Inflammatory macrophage (primary cell): ENCODE measurements around the gene HOXB1.
A peak's percentile ranks its signal among the peaks of the same experiment; 100 is the strongest.

Experiments
- DNase-seq, 2 donors: peaks; one replicate each; pipeline ENCODE4 v3.0.0-alpha.2; 2020 to 2022
- total RNA-seq, 18 experiments: gene quantifications; one replicate each; lab custom pipeline; 2026; ENCODE audit warnings: mixed read lengths in 6 of 18, inconsistent platforms in 2 of 18; lab: John Stamatoyannopoulos, UW

The HOXB1 gene
- total RNA-seq, result 0 to 0.03 (median 0) reads per million in 18 experiments

DNA sequence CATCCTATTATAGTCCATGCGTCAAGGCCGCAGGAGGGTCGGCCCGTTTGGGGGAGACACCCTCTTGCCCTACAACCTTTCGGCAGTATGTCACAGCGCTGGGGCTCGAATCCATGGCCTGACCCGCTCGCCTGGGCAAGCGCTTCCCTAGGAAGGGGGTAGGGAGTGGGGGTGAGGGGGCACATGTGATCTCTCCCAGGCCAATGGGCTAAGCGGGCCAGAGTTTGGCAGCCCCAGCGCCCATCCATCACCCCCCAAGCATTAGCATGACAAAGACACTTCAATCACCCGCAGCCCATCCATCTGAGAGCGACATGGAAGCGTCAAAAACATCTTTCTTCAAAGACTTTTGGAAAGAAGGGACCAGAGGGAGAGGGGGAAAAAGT, at the start of gene HOXB1:
Gene HOXB1 (minus strand): TSS at position 125 of the 386 bp plus-strand sequence. CDS start 107 bp downstream, at position 18.
- no peak for DNase-seq

DNA sequence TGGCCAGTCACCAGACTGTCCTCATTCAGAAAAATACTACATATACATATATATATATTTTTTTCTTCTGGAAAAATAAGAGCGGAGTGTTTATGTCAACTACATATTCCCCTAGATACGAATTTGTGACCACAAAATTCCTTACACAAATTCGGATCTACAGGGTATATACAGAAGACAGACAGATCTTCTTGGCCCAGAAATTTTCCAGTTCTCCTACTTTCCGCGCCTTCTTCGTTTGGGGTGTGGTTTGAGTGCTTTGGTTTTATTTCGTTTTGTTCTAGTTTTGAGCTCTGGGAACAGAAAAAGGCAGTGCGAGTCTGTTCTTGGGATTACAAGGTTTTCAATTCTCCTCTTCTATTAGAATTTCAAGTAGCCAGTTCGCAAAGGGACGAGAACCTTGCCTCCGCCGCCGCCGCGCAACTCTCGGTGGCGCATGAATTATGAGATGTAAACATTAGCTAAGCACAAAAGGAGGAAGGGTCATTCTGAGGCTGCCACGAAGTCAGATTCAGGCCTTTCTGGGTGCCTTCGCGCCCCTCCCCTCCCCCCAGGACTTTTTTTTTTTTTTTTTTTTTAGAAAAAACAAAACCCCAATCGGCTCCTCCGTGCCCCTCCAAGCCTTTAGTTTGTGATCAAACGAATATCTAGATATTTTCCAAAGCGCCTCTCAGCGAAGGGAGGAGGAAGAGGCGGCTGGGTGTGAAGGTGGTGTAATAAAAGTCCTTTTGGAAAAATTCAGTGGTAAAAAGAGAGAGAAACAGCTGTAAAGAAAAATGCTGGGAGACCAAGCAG, 49.1 kb upstream of the HOXB1 start:
- DNase-seq, result no peak

DNA sequence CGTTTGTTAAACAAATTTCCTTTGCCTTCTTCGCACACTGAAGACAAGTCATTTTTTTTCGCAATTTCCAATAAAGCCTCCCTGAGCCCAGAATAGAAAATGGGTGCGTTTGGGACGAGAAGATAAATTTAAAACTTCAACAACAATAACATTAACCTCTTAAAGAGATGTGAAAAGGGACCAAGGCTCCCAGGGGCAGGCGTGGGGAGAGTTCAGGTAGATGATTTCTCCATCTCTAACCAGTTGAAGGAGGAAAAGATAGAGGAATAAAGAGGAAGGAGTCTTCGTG, 48.6 kb upstream of the HOXB1 start:
- no peak for DNase-seq

DNA sequence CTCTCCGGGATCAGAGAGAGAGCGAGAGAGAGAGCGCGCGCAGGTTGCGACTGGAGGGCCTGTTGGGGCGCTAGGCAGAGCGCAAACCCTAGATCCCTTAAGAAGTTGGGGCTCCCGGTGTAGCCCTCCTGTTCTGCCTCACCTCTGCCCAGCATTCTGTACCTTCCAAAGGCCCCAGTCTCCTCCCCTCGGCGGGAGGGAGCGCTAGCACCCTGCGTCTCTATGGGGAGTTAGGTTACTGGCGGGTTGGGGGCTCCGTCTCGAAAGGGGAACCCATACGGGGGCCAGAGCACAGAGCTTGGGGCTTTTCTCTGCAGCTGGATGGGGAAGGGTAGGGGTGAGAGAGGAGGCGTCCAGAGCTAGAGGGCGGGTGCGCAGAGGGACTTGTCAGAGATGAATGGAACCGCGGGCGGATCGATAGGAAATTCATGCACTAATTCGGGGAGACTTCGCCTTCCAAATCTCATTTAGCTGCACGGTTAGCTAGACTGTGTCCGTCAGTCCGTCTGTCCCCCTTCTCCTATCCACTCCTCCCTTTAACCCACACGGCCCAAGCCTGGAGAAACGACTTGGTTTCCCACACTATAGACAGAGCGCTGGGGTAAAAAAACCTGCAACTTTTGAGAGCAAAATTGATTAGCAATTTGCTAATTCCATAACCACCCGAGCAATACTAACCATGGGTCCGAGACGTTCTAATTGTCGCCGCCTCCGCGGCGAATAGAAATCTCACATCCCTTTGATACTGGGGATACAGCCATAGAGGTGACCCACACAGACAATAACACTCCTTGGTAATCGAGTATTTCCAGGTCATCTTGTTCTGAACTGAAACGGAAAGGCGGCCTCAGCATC, 48.0 kb upstream of the HOXB1 start:
- DNase-seq, result no peak

DNA sequence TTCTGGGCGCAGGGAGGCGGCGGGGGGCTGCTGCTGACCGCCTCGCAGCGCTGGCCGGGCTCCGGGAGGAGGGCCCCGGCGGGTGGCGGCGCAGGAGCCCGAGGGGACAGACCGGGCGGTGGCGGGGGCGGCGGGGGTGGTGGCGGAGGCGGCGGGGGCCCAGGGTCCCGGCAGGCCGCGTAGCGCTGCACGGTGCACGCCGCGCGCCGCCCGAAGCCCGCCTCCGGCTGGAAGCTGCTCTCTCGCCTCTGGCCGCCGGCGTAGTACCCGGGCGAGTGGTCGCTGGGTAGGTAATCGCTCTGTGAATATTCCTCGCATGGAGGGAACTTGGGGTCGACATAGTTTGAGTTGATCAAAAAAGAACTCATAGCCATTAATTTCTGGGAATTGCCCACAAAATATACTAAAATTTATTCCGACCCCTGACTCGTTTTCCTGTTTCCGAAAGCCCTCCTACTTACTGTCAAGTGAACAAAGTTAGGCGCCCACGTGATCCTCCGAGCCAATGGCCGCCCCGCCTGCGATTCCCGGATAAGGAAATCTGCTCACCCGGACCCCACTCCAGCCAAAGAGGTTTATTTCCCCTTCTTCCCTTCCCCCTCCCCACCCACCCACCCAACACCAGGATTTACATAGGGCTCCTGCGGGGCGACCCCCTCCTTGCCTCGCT, 47.3 kb upstream of the HOXB1 start, which contains the start of gene HOXB4:
Gene HOXB4 (minus strand): TSS at position 405 of the 670 bp plus-strand sequence. CDS start 31 bp downstream, at position 374.
- DNase-seq, result peak; percentile 50 to 67

DNA sequence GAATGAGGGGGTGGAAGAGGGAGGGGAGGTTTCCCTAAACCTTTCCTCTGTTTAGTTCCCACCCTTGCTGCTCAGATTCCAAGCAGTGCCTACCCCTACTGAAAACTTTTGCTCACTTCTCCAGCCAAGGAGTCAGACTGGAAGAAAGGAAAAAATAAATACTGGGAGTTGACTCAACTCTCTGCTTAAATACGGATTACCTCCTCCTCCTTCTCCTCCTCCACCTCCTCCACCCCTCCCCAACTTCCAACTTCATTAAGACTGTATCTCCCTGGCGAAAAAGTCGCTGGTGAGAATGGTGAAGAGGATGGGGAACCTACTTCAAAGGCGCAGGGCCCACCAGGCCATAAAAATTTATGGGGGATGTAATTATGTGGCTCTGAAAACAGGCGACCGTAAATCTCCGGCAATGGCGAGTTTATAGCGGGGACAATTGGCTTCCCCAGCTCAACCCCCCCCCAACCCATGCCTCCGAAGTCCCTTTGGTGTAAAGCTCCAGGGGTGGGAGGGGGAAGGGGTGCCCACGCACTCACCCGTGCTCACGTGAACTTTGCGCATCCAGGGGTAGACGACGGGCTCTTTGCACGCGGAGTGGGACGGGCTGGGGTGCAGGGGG, 46.6 kb upstream of the HOXB1 start:
- no peak for DNase-seq

DNA sequence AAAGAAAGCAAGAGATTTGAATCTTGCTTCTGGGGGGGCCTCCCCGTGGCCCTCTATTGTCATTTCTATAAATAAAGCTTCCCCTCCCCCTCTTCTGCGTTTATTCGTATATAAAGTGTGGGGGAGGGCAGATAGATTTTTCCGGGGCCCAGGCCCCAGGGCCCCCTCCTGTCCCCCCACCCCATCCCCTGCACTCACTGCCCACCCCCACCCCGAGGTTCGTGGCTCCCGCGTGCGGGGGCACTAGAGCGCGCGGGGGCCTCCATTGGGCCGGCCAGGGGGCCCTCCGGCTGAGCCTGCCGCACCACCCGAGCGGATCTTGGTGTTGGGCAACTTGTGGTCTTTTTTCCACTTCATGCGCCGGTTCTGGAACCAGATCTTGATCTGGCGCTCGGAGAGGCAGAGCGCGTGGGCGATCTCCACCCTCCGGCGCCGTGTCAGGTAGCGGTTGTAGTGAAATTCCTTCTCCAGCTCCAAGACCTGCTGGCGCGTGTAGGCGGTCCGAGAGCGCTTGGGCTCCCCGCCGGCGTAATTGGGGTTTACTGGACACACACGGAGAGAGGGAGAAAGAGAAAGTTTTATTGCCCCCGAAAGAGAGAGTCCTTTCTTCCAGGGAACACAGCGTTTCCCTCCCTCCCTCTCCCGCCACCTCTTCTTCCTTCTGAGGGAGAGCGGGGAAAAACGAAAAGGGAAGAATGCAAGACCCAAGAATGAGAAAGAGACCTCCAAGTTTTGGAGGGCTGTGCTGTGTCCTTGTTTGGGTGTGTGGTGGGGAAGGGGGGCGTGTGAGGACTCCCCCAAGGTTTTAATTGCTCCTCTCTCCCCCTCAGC, 45.9 kb upstream of the HOXB1 start:
- DNase-seq, result no peak

DNA sequence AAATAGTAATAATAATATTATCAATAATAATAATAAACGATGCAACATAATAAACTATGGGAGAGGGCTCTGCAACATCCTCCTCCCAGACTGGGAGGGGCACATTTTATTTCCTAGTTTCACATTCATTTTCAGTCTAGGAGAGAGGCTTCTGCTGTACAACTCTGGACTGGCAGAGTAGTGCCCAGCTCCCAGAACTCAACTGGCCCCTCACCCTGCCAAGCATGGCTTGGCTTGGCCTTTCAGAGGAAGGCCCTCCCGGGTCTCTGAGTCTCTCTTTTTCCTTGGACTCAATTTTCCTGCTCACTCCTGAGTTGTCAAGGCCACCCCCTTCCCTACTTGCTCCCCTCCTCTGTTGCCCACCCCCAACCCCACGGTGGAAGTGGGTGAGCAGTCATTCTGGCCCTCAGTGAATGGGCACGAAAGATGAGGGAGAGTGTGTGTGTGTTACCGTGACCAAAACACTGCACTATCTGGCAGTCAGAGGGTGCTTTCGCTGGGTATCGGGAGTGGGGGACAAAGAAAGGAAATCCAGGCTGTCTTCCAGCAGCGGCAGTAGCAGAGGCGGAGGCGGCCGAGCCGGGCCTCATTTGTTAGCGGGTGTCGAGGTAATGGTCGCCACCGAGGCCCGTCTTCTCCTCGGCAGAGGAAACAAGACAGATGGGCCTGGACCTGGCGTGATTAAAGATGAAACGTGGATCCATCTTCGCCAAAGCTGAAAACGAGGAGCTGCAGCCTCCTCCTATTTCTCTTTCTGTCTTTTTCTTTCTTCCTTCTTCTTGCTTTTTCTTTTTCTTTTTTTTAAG, 45.1 kb upstream of the HOXB1 start:
- DNase-seq, result no peak

DNA sequence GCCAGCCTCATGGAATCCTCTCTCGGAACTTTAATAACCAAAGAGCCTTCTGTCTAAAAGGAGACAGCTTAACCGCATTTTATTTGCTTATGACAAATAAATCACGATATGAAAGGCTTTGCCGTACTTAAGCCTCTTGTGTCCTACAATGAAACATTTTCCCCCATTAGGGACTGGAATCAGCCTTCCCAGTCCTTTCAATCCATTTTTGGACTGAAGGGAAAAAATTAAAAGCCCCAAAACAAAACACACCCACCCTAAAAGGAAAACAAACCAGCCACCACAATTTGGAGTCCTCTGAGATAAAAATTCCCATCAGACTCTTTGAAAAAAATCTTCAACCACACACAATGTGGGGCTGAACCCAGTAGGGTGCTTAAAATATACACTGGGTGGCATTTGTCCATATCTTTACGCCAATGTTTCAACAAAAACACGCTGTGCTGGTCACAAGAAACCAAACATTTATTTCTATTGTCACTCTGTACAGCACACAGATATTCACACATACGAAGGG, 44.3 kb upstream of the HOXB1 start:
- no peak for DNase-seq

DNA sequence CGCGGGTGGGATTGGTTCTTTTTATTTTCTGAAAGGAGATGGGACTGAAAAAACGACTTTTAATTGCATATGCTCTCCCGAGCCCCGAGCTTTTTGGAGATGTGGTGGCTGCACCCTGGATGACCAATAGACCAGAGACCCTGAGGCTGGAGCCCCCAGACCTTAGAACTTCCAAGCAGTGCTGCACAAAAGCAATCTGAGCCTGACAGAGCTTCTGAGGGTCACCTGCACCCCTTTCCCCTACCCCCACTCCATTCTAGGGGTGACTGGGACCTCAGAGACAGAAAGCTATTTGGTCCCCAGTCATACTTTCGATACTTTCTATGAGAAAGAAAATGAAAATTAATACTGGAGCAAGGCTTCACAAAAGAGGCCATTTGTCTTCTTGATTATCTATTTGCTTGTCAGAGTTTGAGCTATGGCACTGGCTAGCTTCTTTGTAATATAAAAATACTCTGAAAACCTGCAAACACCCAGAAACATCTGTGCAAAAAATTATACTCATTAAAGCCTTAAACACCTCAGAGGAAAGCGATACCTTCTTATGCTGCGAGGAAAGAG, 43.8 kb upstream of the HOXB1 start:
- no peak for DNase-seq

DNA sequence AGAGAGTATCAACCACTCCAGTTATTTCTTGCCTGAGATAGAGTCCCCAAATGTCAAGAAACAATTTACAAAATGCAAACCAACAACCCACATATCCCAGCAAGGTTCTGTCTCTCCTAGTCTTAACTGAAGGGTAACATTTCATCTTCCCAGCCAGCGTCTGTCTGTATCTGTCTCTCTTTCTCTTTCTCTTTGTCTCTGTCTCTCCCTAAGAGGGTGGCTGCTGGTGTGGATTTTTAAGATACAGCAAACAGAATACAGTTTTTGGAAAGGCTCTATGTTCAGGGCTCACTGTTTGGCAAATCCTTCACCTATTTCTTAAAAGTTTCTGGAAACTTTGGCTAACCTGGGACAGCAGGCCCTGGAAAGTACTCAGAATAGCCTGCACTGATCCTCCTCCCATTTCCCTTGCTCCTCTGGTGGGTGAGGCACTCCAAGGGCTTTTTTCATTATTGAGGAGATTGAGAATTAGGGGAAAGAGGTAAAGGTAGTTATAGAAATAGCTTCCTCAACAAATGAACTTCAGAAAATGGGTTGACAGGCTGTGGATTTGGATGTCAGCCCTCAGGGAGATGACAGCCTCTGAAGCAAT, 41.1 kb upstream of the HOXB1 start:
- no peak for DNase-seq

DNA sequence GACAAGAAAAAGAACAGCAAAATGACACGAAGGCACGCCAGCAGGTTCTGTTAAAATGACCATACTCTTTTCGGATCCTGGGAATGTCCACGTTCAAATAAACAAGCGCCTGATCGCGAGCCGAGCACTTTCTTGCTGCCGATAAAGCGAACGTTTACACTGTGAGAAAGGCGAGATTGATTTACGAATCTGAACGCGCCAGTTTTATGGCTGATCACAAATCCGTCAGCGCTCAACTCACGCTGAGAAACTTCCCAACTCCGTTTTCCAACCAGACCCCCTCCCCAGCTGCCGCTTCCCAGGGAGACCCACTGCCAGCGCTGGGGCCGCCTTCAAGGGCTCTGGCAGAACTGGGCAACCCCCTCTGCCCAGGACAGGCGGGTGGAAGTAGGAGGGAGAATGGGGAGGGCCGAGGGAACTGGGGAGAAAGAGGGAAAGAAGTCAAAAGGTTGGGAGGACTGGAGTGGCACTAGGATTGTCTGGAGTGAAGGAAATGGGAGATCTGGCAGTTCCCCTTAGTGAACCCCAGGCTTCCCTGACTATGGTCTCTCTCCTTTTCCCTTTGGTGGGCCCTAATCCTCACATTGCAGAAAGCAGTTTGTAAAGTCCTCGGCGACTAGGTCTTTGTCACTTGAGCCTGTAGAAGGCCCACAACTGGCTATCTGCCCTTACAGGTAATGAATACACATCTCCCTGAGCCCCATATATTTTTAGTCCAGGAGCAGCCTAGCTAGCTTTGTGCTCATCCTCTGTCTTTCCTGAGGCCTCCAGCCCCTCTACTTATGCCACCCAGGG, 40.4 kb upstream of the HOXB1 start:
- no peak for DNase-seq

DNA sequence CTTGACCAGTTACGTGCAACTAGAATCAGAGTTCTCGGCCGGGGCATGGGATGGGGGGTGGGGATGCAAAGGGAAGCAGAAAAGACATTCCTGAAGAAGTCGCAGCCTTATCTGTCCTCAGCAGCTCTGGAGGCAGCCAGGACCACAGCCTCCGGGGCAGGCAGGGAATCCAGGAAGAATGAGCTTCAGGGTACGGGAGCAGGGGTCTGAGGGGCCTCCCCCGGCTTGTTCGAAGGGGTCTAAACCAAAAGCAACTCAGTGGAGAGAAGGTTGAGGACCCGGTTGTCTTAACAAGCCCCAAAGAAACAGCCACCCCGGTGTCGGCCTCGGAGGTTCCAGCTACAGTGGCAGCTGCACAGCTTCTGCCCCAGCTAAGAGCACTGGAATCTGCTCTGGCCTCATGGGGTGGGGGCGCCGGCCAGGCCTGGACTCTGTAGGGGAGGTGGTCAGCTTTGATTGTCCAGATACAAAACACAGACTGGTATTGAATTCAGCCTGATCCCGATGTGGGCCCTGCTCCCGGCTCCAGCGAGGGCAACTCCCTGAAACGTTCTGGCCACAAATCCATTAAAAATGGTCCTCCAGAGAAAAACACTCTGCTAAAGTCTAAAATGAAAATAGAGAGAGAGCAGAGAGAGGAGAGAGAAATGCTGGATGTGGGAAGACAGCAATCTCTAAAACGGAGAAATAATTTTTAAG, 39.7 kb upstream of the HOXB1 start:
- no peak for DNase-seq

DNA sequence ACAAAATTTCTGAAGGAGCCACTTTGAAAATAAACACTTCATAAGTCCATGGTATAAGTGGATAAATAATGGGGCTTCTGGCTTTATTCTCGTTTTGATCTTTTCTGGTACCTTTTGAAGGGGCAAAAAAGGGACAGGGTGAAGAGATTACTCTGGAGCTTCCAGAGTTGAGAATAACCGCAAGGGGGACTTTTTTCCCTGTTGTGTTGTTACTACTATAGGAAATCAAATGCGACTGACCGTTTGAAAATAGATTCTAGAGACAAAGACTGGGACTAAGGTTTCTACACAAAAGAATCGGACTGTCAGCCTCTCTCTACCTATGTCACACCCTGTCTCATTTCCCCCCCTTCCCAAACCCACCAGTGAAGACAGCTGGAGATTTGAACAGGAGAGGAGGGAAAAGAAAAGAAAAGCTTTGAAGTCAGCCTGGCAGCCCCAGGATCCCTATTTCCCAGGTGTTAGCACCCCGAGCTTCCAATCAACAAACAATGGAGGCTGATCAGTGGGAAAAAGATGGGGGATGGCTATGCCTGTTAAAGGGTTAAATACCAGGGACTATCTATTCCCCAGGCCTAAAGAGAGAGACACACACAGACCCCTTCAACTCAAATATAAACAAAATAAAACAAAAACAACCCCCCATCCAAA, 39.0 kb upstream of the HOXB1 start:
- DNase-seq, result no peak

DNA sequence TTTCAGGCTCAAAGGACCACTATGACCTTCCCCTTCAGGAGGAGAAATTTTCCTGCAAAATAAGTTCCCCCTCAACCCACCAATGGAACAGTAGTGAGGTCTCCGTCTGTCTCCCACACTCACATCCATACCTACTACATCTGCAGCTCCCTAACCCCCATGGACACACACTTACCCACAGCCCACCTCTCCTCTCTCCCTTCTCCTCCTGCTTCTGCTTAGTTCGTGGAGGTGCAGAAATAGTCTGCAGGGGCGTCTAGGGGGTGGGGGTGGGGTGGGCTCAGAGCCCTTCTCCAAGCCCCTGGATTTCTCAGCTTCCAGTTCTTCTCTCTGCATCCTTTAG, 38.4 kb upstream of the HOXB1 start:
- no peak for DNase-seq

DNA sequence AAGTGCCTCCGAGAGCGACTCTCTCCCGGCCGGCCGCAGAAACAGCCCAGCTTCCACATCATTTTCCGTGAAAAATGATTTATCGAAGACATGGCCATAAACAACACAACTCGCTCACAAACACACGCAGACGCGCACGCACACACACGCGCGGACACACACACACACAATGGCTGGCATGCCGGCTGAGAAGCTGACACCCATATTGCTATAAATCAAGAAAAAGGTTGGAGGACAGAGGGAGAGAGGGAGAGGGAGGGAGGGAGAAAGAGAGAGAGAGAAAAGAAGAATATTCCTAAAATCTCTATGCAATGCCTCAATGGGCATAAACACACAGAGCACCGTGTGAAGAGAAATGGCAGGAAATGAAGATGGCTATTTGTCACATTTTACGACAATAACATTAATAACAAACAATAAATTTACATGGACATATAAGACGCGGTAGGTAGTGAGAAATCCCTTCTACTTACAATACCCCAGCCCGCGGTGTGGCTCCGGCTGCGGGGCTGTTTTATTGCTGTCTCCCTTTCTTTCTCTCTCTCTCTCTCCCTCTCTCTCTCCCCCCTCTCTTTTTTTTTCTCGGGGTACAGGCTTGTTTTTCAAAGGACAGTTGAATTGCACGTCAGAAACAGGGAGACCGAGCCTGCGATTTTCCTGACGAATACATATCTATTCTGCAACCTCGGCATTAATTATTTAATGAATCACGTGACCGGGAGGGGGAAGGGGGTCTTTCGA, 37.9 kb upstream of the HOXB1 start:
- DNase-seq, result no peak

DNA sequence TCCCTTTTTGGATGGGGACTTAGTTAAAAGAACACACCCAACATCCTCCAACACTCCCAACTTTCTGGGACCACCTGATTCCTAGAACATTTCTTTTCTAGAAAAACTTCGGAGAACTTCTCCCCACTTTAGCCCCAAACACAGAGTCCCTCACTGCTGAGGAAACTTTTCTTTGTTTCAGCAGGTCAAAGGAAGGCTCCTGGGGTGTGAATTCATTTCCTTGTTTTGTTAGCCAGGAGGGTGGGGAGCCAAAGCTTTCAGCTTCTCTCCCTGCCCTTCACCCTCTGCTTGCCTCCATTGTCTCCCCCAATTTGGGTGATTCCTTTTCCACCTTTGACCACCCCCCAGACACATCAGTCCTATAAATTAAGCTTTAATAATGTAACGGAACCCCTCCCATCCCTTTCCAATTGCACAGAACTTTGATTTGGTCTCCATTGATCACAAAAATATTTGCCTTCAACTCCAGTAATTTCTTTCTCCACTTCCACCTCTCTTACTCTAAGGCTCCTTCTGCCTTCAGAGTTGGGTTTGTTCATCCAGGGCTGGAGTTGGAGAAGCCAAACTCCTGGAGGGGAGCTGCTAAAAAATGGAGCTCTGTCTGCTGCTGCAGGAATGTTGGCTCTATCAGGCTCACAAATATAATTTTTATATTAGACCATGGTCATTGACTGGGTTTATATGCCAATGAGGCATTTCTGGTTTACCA, 37.0 kb upstream of the HOXB1 start:
- no peak for DNase-seq
